WERI-Rb-1 (cell line): ENCODE measurements around the gene HOMER1.

Experiments
- DNase-seq: peaks from one replicate; pipeline ENCODE4 v3.0.0-alpha.2; 2020
- H3K27ac ChIP-seq: fragments of 250-450 bp; sonication (Bioruptor Pico); 2 replicates; pipeline ENCODE4 v1.5.1; 2020; ENCODE audit warnings: mild to moderate bottlenecking, moderate library complexity
- H3K27me3 ChIP-seq: fragments of 250-450 bp; sonication (Bioruptor Pico); 2 replicates; pipeline ENCODE4 v1.5.1; 2021; ENCODE audit warnings: mild to moderate bottlenecking, low read depth, moderate library complexity; ENCODE audit not compliant: insufficient read depth, severe bottlenecking
- H3K36me3 ChIP-seq: fragments of 250-450 bp; sonication (Bioruptor Pico); 2 replicates; pipeline ENCODE4 v1.5.1; 2020; ENCODE audit warnings: mild to moderate bottlenecking, moderate library complexity
- H3K4me3 ChIP-seq: 2 replicates; pipeline ENCODE4 v1.5.1; 2011; ENCODE audit warnings: low read depth, mild to moderate bottlenecking, control low read depth, low read length
- H3K9me3 ChIP-seq: fragments of 250-450 bp; sonication (Bioruptor Pico); 2 replicates; pipeline ENCODE4 v1.5.1; 2021; ENCODE audit warnings: mild to moderate bottlenecking, moderate library complexity; ENCODE audit not compliant: severe bottlenecking
- TF ChIP-seq, protein P1 (sequence below): IDR thresholded peaks from 2 replicates; pipeline ENCODE4 v1.5.1; 2011; ENCODE audit warnings: low read depth, mild to moderate bottlenecking, control low read depth, inconsistent platforms, low read length

HOMER1 gene, protein sequence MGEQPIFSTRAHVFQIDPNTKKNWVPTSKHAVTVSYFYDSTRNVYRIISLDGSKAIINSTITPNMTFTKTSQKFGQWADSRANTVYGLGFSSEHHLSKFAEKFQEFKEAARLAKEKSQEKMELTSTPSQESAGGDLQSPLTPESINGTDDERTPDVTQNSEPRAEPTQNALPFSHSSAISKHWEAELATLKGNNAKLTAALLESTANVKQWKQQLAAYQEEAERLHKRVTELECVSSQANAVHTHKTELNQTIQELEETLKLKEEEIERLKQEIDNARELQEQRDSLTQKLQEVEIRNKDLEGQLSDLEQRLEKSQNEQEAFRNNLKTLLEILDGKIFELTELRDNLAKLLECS

DNA sequence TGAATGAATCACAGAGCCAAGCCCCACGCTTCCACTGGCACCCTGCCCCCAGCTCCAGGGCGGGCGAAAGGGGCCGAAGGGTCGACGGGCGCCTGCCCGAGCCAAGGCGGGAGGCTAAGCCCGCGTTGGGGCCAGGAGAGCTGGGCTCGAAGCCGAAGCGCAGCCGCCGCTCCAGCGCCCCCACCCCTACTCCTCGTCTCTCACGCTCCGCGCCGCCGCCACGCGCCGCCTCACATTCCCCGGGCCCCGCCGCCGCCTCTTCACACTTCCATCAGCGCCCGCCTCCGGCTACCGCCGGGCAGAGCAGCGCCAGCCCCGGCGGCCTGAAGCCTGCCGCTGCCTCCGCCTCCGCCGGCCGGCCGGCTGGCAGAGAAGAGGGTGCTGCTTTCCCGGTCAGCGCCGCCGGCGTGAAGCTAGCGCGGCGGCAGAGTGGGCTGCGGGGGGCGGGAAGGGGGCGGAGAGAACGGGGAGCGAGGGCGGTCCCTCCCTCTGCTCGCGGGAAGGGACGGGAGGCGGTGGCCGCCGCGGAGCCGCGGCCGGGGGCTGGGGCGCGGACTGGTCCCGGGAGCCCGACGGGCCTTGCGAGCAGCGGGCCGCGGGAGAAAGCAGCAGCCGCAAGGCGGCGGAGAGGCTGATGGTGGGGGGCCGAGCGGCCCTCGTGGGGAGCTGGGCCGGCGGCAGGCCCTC, at the start of gene HOMER1:
TSS of gene HOMER1 (minus strand) at position 431 of the 687 bp plus-strand sequence. CDS start 1,360 bp downstream, outside the sequence.
- Histone ChIP-seq H3K27ac (peak within 1 kb of the TSS; percentile 83), H3K36me3 (no peaks in the 10 kb centered on the region; the same call in 1 of the 2 replicates), H3K27me3 (no peaks in the 10 kb centered on the region), H3K4me3 (peak within 1 kb of the TSS; percentile 65), H3K9me3 (no peaks in the 10 kb centered on the region)
- peak; percentile 85 for DNase-seq
- TF ChIP-seq, protein P1, sequence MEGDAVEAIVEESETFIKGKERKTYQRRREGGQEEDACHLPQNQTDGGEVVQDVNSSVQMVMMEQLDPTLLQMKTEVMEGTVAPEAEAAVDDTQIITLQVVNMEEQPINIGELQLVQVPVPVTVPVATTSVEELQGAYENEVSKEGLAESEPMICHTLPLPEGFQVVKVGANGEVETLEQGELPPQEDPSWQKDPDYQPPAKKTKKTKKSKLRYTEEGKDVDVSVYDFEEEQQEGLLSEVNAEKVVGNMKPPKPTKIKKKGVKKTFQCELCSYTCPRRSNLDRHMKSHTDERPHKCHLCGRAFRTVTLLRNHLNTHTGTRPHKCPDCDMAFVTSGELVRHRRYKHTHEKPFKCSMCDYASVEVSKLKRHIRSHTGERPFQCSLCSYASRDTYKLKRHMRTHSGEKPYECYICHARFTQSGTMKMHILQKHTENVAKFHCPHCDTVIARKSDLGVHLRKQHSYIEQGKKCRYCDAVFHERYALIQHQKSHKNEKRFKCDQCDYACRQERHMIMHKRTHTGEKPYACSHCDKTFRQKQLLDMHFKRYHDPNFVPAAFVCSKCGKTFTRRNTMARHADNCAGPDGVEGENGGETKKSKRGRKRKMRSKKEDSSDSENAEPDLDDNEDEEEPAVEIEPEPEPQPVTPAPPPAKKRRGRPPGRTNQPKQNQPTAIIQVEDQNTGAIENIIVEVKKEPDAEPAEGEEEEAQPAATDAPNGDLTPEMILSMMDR = 0 out of 2 replicates have a peak, but pooled peaks have one; percentile 10

GRCh38 chr5:79563247-79563590, 49.3 kb upstream of the HOMER1 start:
- Histone ChIP-seq H3K4me3 (no peak overlapping the region), H3K27ac (no peak overlapping the region), H3K36me3 (no peaks in the 10 kb centered on the region), H3K27me3 (no peaks in the 10 kb centered on the region), H3K9me3 (no peaks in the 10 kb centered on the region)
- TF ChIP-seq, protein P1 = no peak
- DNase-seq = no peak

GRCh38 chr5:79562351-79563246, 48.7 kb upstream of the HOMER1 start:
- Histone ChIP-seq H3K27me3 (no peaks in the 10 kb centered on the region), H3K4me3 (no peak overlapping the region), H3K9me3 (no peaks in the 10 kb centered on the region), H3K36me3 (no peaks in the 10 kb centered on the region), H3K27ac (no peak overlapping the region)
- TF ChIP-seq, protein P1 = no peak
- DNase-seq = no peak

DNA sequence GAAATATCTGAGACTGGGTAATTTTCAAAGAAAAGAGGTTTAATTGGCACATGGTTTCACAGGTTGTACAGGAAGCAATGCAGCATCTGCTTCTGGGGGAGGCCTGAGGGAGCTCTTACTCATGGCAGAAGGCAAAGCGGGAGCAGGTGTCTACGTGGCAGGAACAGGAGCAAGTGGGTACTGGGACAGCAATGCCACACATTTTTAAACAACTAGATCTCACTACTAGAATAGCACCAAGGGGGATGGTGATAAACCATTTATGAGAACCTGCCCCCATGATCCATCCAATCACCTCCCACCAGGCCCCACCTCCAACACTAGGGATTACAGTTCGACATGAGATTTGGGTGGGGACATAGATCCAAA, 47.6 kb upstream of the HOMER1 start:
- no peaks in the 10 kb centered on the region for H3K27me3 ChIP-seq
- no peaks in the 10 kb centered on the region for H3K9me3 ChIP-seq
- H3K36me3 ChIP-seq = no peaks in the 10 kb centered on the region
- H3K4me3 ChIP-seq = no peak overlapping the region
- DNase-seq = no peak
- no peak overlapping the region for H3K27ac ChIP-seq
- TF ChIP-seq, protein P1 = no peak

GRCh38 chr5:79560771-79561524, 47.0 kb upstream of the HOMER1 start:
- H3K36me3 ChIP-seq = no peaks in the 10 kb centered on the region
- H3K9me3 ChIP-seq = no peaks in the 10 kb centered on the region
- DNase-seq = no peak
- no peaks in the 10 kb centered on the region for H3K27me3 ChIP-seq
- TF ChIP-seq, protein P1 = no peak
- no peak overlapping the region for H3K4me3 ChIP-seq
- no peak overlapping the region for H3K27ac ChIP-seq
